Stimulated activated CD4-positive, alpha-beta T cell treated with anti-CD3 and anti-CD28 coated beads, TNF-alpha, amount 100 ng/mL, for 4 hours (primary cell): ENCODE measurements around the gene RAB20.

Source experiments
- DNase-seq, 3 experiments: peaks; one replicate each; pipeline ENCODE4 v3.0.0-alpha.2; 2020; ENCODE audit warnings: low read depth in 3 of 3

RAB20 gene

GRCh38 chr13:110529522-110530311 is 31.8 kb downstream of the RAB20 start:
- no peak for DNase-seq

GRCh38 chr13:110528911-110529310 is 32.6 kb downstream of the RAB20 start:
- DNase-seq: no peak

GRCh38 chr13:110528371-110528770 is 33.2 kb downstream of the RAB20 start:
- no peak for DNase-seq

- no peak for DNase-seq
These were observed 35.9 kb downstream of the RAB20 start for GRCh38 chr13:110525328-110526319.

GRCh38 chr13:110524541-110525257 is 36.8 kb downstream of the RAB20 start:
- no peak for DNase-seq

- DNase-seq: no peak
These were observed 37.5 kb downstream of the RAB20 start for GRCh38 chr13:110523838-110524540.

GRCh38 chr13:110523180-110523579 is 38.3 kb downstream of the RAB20 start:
- no peak for DNase-seq

GRCh38 chr13:110522721-110523120 is 38.8 kb downstream of the RAB20 start:
- no peak for DNase-seq

- DNase-seq: no peak
These were observed 39.6 kb downstream of the RAB20 start for GRCh38 chr13:110521946-110522345.

GRCh38 chr13:110521296-110521680 is 40.2 kb downstream of the RAB20 start:
- DNase-seq: no peak

- no peak for DNase-seq
These were observed 40.9 kb downstream of the RAB20 start for GRCh38 chr13:110520431-110521295.

GRCh38 chr13:110519506-110519905 is 42.0 kb downstream of the RAB20 start:
- no peak for DNase-seq

- no peak for DNase-seq
These were observed 42.5 kb downstream of the RAB20 start for GRCh38 chr13:110519046-110519445.

- no peak for DNase-seq
These were observed 43.0 kb downstream of the RAB20 start for GRCh38 chr13:110518571-110518970.

- no peak for DNase-seq
These were observed 43.3 kb downstream of the RAB20 start for GRCh38 chr13:110518226-110518525.

- no peak for DNase-seq
These were observed 43.9 kb downstream of the RAB20 start for GRCh38 chr13:110517505-110518225.

- no peak for DNase-seq
These were observed 45.0 kb downstream of the RAB20 start for GRCh38 chr13:110516500-110516899.

GRCh38 chr13:110512198-110512740 is 49.3 kb downstream of the RAB20 start:
- DNase-seq: no peak

GRCh38 chr13:110511509-110512181 is 49.9 kb downstream of the RAB20 start:
- no peak for DNase-seq
